Measurements from ENCODE around the gene CDC37L1.

GRCh38 chr9:4717815-4718214, 38.4 kb downstream of the CDC37L1 start:
- TF ChIP-seq, protein P1, sequence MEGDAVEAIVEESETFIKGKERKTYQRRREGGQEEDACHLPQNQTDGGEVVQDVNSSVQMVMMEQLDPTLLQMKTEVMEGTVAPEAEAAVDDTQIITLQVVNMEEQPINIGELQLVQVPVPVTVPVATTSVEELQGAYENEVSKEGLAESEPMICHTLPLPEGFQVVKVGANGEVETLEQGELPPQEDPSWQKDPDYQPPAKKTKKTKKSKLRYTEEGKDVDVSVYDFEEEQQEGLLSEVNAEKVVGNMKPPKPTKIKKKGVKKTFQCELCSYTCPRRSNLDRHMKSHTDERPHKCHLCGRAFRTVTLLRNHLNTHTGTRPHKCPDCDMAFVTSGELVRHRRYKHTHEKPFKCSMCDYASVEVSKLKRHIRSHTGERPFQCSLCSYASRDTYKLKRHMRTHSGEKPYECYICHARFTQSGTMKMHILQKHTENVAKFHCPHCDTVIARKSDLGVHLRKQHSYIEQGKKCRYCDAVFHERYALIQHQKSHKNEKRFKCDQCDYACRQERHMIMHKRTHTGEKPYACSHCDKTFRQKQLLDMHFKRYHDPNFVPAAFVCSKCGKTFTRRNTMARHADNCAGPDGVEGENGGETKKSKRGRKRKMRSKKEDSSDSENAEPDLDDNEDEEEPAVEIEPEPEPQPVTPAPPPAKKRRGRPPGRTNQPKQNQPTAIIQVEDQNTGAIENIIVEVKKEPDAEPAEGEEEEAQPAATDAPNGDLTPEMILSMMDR (IDR thresholded peaks at IDR 0.05), result no peak
- no peak for TF ChIP-seq POLR2A (IDR thresholded peaks at IDR 0.05)

All from testis (tissue), 2 donors.